GM18951 (cell line): ENCODE data around the gene CES3.

ENCODE experiments used
- POLR2A ChIP-seq: IDR thresholded peaks from 4 replicates; pipeline ENCODE4 v1.6.1; 2011; ENCODE audit warnings: mild to moderate bottlenecking; ENCODE audit not compliant: insufficient read length, insufficient read depth; ENCODE audit errors: extremely low read depth
- in situ Hi-C: fragments of 300-500 bp; cut with MboI; formaldehyde crosslinking; loops from one replicate; pipeline ENCODE4 v1.12.0; 2022; ENCODE audit warnings: low sequenced_read_pairs, mixed read lengths, inconsistent platforms; ENCODE audit not compliant: unreplicated experiment

CES3 gene

DNA sequence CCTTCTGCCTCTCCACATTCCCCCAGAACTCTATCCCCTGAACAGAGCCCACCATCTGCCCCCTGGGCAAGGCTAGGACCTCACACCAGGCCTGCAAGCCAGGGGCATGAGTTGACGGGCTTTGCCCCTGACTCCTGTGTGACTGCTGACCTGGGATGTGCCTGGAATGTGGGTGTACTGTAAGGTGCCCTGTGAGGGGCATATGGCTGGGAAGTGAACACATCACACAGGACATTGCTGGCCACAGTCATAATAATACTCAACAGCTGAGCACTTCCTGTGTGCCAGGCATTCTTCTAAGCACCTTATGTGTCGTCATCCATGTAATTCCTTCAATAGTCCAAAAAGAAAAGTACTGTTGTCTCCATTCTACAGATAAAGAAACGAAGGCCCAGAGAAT lies 40.7 kb downstream of the CES3 start:
- in situ Hi-C loops: no loop called here
- no peak for TF ChIP-seq POLR2A

DNA sequence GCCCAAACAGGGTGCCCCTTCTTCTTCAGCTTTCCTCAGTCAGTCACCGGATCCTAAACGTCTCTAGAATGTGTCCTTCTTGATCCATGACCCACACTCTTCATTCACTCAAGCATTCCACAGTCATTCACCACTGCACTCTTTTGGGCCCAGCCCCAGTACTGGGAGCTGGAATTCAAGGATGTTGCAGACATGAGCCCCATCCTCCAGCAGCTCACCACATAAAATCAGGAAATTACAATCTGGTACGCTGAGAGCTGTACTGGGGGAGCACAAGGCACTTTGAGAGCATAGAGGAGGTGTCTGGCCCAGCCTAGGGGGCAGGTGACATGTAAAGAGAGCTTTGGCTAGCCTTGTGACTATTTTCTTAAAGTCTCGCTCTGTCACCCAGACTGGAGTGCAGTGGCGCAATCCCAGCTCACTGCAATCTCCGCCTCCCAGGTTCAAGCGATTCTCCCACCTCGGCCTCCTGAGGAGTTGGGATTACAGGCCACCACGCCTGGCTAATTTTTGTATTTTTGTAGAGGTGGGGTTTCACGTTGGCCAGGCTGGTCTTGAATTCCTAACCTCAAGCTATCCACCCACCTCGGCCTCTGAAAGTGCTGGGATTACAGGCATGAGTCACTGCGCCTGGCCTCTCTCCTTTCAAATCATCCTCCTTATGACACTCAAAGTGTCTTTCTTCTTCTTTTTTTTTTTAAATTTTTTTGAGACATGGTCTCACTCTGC lies 46.0 kb downstream of the CES3 start:
- TF ChIP-seq POLR2A: no peak
- in situ Hi-C loops: no loop called here

DNA sequence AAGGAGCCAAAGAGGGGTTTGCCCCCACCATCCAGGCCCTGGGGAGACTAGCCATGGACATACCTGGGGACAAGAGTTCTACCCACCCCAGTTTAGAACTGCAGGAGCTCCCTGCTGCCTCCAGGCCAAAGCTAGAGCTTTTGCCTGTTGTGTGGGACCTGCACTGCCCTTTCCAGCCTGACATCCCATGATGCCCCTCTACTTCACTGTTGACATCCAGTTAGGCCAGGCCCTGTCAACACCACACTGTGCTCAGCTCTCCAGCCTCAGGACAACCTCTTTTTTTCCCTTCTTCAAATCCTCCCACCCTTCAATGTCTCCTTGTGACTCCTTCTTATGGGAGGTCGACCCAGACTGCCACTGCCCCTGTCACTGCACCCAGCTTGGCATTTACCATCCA lies 48.1 kb downstream of the CES3 start:
- no peak for TF ChIP-seq POLR2A
- in situ Hi-C loops: no loop called here

DNA sequence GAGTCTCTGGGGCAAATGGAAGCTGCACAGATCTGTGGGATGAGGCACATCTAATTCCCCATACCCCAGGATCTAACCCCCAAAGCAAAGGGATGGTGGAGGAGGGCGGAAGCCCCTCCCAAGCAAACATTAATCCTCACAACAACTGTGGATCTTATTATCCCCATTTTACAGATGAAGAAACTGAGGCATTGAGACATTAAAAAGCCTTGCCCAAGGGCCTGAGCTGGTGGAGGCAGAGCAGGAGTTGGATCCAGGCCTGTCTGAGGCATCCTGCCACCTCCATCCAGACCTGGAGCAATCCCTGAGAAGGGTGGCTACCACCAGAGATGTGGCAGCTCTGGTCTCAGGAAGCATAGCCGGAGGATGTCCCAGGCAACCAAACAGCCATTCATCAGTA lies 50.2 kb downstream of the CES3 start:
- TF ChIP-seq POLR2A: no peak
- in situ Hi-C loops: no loop called here

DNA sequence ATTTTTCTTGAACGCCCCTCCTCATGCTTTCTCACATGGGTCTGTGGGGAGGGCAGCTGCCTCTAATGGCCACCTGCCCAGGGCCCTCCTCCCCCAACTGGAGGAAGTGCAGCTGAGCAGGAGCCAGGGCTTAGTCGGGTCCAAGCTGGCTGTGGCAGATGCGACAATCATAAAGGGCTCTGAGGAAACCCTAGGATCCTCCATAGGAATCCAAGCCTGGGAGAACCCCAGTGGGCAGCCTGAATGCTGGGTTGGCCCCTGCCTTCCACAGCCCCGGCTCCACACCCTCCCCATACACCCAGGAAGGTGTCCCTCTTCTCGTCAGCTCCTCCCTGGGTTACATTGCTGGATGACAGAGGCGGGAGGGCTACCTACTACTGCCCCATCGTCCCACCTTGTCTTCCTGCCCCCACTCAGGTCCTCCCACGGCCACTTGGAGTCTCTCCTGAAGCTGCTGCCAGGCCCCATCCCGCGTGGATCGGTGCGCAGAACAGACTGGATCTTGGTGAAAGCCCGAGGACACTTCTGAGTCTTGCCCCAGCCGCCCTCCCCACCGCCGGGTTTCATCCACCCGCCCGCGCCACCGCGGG lies 52.3 kb downstream of the CES3 start:
- no peak for TF ChIP-seq POLR2A
- in situ Hi-C loops: no loop called here

DNA sequence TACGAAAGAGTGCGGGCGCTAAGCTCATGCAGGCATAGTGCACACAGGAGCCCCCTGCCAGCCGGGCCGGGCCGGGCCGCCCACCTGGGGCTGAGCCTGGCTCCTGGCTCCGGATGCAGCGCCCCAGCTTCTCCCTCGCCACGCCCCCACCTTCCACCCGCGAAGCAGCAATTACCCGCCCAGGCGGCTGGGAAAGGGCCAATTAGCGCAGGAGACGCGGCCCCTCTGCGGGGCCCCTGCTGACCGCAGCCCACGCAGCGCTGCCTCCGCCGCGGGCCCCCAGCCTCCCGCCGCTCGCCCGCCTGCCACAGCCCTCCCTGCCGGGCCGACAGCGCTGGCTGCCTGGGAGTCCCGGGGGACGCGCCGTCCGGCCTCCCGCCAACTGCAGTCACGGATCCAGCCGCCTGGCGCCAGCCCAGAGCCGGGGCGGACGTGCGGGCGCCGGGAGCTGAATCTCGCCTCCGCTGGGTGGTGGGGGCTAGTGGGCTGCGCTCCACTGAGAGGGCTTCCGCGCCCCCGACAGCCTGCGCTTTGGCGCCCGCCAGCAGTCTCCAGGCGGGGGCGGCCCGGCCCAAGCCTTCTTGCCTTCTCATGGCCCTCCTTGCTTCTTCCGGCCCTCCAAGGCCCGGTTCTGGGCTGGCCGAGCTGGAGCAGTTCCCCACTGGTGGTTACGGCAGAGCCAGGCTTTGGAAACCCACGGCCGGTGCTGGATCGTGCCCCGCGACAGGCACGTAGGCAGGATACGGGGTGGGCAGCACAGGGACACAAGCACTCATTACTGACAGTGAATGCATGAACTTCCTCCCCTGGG lies 53.0 kb downstream of the CES3 start:
- no peak for TF ChIP-seq POLR2A
- in situ Hi-C loops: no loop called here

DNA sequence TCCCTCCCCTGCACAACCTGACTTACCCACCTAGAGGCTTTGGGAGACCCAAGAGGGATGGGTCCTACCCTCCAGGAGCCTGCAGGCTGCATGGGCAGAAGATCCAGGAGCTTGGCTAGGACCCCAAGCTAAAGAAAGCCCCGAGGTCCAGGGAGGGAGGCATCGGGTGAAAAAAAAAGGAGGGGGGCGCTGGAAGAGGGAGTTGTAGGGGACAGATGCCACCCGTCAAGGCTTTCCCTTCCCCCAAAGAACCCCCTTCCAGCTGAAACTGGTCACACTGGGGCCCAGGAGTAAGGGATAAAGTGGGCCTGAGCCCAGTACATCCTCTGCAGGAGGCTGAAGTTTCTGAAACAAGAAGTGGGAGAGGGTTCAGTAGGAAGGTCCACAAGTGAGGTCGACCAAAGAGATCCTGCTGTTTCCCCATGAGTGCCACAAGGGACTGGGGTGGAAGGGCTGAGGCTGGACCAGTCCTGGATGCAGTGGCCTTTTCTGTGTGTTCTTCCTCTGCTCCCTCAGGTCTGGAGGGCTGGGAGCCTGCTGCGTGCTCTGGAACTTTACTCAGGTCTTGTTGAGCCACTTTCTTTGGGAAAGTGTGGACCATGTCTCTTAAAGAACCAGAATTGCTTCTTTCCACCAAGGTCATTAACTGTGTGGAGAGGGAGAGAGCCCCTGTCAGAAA lies 53.7 kb downstream of the CES3 start:
- in situ Hi-C loops: no loop called here
- no peak for TF ChIP-seq POLR2A

DNA sequence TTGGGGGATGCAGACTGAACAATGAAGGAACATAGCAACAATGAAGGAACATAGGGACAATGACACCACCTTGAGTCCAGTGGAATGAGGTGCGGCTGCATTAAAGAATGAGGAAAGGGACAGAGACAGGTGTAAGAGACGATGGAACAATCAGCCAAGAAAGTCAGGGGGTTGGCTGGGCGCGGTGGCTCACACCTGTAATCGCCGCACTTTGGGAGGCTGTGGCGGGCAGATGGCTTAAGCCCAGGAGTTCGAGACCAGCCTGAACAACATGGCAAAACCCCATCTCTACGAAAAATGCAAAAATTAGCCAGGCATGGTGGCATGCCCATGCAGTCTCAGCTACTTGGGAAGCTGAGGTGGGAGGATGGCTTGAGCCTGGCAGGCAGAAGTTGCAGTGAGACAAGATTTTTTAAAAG lies 54.3 kb downstream of the CES3 start:
- in situ Hi-C loops: no loop called here
- TF ChIP-seq POLR2A: no peak

DNA sequence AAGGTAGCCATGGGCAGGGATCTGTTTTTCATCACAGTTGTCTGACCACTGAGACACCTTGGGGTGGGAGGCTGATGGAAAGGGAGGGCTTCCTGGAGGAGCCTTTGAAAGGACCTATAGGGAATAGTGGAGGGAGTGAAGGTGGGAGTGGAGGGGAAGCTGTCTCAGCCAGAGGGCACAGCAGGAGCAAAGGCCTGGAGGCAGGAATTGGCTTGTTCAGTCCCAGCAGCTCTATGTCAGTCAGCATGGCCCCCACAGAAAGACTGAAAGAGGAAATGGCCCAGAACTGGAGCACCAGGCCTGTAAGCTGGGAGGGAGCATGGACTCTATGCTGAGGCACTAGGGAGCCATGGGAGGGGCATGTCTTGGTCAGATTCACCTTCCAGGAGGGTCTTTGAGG lies 55.1 kb downstream of the CES3 start:
- in situ Hi-C loops: no loop called here

DNA sequence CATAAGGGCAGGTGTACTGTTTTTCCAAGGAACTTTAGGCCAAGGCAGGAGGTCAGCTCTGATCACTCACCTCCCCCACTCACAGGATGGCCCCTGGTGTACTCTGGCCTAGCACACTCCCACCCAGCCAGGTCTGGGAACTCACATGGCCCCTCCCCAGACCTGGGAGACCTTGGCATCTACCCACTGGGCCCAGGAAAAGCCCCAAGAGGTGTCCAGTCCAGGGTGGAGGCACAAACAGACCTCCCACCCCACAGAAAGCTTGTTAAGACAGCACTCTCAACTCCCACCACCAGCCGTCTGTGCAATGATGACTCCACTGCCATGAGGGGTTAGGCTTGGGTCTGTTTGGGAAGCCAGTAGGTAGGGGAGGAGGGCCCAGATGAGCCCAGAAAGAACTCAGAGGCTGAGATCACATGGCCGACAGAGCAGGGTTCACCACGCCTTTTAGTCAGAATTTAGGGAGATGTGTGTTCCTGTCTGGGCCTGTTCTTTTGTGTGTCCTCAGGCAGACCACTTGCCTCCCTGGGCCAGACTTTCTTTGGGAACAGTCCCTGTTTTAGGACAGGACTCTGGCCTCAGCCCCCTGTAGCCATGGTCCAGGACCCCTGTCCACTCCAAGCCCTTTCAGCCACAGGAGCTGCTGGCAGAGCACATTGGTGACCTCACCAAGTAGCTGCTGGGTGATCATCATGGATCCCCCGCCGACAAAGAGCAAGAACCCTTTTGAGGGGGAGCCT lies 55.8 kb downstream of the CES3 start:
- in situ Hi-C loops: no loop called here
- TF ChIP-seq POLR2A: no peak

More for the DNA sequence above, 55.1 kb downstream of the CES3 start:
- TF ChIP-seq POLR2A: no peak

DNA sequence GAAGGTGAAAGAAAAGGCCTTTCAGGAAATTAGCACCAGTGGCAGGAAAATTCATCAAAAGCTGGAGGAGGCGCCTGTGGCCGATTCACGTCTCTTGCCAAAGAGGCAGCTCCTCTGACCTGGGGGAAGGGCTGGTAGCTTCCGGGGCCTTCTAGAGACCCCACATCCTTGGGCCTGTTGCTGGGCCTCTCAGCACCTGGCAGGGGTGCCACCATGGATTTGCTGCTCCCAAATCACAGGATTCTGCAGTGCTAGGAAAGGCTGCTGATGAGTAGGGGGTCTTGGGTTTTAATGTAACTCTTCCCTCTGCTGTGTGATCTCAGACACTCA lies 56.3 kb downstream of the CES3 start:
- in situ Hi-C loops: no loop called here
- no peak for TF ChIP-seq POLR2A

DNA sequence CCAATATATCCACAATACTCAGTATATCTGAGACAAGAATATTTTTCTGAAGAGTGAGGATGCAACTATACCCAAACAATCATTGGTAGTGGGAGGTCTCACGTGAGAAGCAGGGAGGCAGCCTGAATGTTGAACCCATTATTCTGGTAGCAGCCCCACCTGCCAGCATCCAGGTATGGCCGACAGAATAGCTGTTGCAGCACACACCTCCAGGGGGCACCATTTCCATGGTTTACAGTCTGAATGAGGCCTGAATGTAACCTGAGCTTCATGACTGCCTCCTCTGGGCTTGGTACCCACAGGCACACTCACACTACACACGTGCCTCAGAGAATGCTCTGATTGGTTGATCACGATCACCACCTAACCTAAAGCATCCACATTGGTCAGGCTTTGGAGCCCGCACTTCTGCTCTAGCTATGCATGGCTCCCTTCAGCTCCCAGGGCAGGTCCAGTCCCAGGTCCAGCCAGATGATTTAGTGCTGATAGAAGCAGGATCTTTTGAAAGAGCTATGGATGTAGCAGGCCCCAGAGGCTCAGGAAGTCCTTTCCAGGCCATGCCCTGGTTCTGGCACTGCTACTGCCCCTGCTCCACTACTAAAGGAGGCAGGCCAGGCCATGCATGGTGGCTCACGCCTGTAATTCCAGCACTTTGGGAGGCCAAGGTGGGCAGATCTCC lies 56.9 kb downstream of the CES3 start:
- TF ChIP-seq POLR2A: no peak
- in situ Hi-C loops: no loop called here
